T-helper 1 cell treated with Interleukin-12 subunit alpha and Interleukin-12 subunit beta and Interleukin-4 antibody, amounts not matched to agents 30 ng/mL and 1 ng/mL, for 36 hours (primary cell): ENCODE results near the gene FNDC7. TPM values are rescaled to one million over a fixed set of nuclear protein-coding genes. Genes with fewer than 3 reads are reported as not detected.
"Not testable (repeated sequence)": the region's sequence is repeated elsewhere in the genome, so short reads cannot be mapped to it uniquely, and the experiment has no call there.

ENCODE experiments used
- intact Hi-C: fragments of 100-400 bp; cut with micrococcal nuclease; formaldehyde crosslinking; loops from one replicate; pipeline ENCODE4 v1.15.1; 2024
- total RNA-seq: library from RNA; stranded (reverse); gene quantifications from 2 replicates; pipeline ENCODE4 v1.2.3, GENCODE V29; 2022

The FNDC7 gene, protein sequence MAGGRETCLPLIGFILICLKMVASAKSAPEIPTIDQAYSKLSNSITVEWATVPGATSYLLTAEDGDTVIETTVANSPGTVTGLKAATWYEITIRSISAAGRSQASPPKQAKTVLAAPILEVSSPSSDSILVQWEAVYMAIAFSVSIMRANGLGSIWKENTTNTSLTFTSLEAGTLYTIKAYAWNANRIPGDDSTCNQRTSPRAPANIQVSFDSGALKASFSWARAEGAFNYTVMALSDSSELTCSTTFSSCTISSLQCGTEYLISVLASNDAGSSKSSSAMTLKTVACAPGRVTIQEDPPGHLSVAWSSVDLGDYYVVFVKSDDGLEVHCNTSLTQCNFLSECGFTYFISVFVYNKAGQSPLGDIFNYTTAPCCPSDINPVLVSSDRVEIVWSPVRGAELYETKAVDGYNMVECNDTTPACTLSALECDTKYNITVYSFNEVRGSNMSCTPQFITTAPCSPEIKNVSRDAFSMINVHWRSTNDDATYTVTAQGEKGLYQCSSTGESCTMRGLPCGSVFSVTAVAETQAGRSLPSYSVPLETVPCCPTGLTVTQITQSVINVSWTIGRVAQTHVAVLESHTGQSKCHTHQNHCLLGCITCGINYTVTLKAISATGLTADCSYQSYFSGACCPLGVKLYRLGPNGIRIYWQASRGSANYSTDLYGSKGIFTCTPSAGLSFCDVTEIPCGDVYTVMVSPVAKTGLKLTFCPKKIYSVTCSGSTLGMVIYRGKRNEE
- 0.12 and 0.17 TPM in 2 replicates for total RNA-seq

- intact Hi-C loops, result no loop called here
Observed at GRCh38 chr1:108712606-108713150, at the start of gene FNDC7. TSS of gene FNDC7 (plus strand) at chr1:108712908. CDS start at chr1:108712934, 26 bp downstream.

DNA sequence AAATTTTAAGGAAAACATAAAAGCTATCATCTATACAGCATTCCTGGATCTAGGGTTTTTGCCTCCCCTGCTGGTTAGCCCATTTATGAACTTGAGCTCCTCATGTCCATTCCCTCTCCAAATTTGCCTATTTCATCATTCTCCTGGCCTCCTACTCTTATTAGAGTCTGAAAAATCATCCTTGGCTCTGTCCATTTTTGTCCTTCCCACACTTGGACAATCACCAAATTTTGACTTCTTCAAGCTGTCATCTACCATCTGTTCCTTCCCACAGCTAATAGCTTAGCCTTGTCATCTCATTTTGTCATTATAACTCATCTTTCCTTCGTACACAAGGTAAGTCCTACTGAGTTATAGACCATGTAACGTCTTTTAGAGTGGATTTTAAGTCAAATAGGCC is 49.6 kb upstream of the FNDC7 start:
- intact Hi-C loops, result loop anchor here (5.0 kb wide), 1 partner anchor 461 kb away; the partner anchor contains the start of gene SLC25A24

DNA sequence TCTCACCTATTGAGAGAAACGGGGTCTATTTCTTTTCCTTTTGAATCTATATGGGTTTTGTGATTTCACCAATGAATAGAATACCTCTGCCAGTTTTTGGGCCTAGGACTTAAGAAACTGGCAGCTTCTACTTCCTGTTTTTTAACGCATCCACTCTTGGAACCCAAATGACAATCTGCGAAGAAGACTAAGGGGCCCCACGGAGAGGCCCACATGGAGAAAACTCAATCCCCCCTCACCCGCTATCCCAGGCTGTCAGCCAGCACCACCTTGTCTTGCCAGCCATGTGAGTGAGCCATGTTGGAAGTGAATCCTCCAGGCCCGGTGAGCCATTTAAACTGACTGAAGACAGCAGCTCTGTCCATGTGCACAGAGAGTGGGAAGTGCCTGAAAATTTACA is 48.2 kb upstream of the FNDC7 start:
- intact Hi-C loops, result loop anchor here (5.0 kb wide), 1 partner anchor 462 kb away; the partner anchor contains the start of gene SLC25A24

- intact Hi-C loops, result no loop called here
Observed at GRCh38 chr1:108665067-108665466, 47.6 kb upstream of the FNDC7 start.

- intact Hi-C loops, result no loop called here
Observed at GRCh38 chr1:108665771-108666170, 46.9 kb upstream of the FNDC7 start.

GRCh38 chr1:108667422-108667821 is 45.3 kb upstream of the FNDC7 start:
- intact Hi-C loops, result not testable (repeated sequence)

- intact Hi-C loops, result no loop called here
Observed at GRCh38 chr1:108668777-108669176, 43.9 kb upstream of the FNDC7 start.

- intact Hi-C loops, result no loop called here
Observed at GRCh38 chr1:108669679-108670078, 43.0 kb upstream of the FNDC7 start.

DNA sequence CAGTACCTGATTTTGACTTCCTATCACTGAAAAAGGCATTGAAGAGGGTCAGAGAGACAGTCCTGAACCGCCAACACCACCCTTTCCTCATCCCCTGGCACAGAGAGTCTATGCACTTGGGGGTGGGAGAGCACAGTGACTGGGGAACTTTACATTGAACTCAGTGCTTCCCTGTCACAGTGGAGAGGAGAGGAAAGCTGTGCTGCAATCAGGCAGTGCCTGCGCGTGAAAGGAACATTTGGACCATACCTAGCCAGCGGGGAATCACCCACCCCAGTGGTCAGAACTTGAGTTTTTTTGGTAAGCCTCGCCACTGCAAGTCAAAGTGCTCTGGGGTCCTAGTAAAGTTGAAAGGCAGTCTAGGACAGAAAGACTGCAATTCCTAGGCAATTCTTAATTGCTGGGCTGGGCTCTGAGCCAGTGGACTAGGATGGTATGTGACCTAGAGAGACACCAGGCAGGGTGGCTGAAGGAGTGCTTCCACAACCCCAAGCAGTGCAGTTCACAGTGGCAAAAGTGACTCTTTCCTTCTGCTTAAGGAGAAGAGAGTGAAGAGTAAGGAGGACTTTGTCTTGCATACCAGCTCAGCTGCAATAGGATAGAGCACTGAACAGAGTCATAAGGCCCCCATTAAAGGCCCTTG is 42.5 kb upstream of the FNDC7 start:
- intact Hi-C loops, result no loop called here

- intact Hi-C loops, result no loop called here
Observed at GRCh38 chr1:108671143-108671542, 41.6 kb upstream of the FNDC7 start.

GRCh38 chr1:108678706-108679105 is 34.0 kb upstream of the FNDC7 start:
- intact Hi-C loops, result no loop called here

GRCh38 chr1:108679586-108680213 is 33.0 kb upstream of the FNDC7 start:
- intact Hi-C loops, result no loop called here

GRCh38 chr1:108681701-108682100 is 31.0 kb upstream of the FNDC7 start:
- intact Hi-C loops, result not testable (repeated sequence)

- intact Hi-C loops, result no loop called here
Observed at GRCh38 chr1:108685529-108685928, 27.2 kb upstream of the FNDC7 start.

GRCh38 chr1:108686614-108687313 is 25.9 kb upstream of the FNDC7 start:
- intact Hi-C loops, result no loop called here

DNA sequence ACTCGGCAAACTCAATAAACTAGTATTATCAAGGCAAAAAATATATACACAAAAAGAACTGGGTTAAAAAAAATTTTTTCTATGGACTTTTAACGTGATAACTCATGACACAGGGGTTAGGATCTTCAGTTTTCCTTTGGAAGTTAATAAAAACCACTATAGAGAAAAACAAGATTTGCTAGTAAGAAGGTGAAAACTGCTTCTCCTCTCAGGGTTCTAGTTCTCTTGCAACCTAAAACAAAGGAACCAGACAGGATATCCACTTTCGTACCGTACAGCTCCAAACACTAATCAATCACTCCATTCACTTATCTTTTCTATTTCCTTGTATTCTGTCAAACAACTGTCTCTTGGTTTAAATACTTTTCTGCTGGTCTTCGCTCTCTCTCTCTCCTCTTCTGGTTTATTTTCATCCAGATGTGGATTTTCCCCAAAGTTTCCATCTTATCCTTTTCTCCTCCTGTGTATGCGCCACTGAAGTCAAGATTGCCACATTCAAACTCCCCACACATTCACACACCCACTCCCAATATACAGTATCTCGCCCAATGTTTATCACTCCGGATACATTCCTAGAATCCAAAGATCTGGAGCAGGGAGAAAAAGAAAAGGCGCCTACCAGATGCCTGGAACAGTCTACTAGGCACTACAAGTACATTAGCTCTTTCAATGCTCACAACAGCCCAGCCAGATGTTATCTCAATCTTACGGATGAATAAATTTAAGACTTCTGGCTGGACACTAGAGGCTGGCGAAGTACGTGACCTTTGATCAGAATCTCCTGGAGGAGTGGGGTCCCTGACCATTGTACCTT is 21.4 kb upstream of the FNDC7 start:
- intact Hi-C loops, result loop anchor here (1.0 to 5.0 kb wide), 5 partner anchors 30 to 1634 kb away; partner anchors contain the start of genes HENMT1, PRMT6, PSMA5 and SLC25A24

GRCh38 chr1:108691942-108692723 is 20.6 kb upstream of the FNDC7 start, which contains the start of gene PRPF38B:
TSS of gene PRPF38B (plus strand) at chr1:108692310. CDS start at chr1:108692592, 282 bp downstream.
- intact Hi-C loops, result loop anchor here (1.0 to 5.0 kb wide), 15 partner anchors 17 to 1635 kb away; partner anchors contain the start of genes CLCC1, EEIG2, GNAI3 and GPSM2
